DND-41 (cell line): Measurements from ENCODE around the gene BCKDK.

Experiments used
- CTCF ChIP-seq: IDR thresholded peaks from 2 replicates; pipeline ENCODE4 v1.5.1; 2012; ENCODE audit warnings: borderline replicate concordance, low read length, moderate library complexity, mild to moderate bottlenecking; ENCODE audit not compliant: poor library complexity, severe bottlenecking; ENCODE audit errors: extremely low read depth
- EZH2 ChIP-seq: IDR thresholded peaks from 3 replicates; pipeline ENCODE4 v1.6.1; 2012; ENCODE audit warnings: borderline replicate concordance, low read depth, mild to moderate bottlenecking, moderate library complexity, low read length, inconsistent platforms; ENCODE audit not compliant: severe bottlenecking

- no peak for TF ChIP-seq CTCF
- no peak for TF ChIP-seq EZH2
These were observed 21.6 kb downstream of the BCKDK start for GRCh38 chr16:31129568-31130335.
